Measurements from ENCODE around the gene FBXL16.

Gene FBXL16

DNA sequence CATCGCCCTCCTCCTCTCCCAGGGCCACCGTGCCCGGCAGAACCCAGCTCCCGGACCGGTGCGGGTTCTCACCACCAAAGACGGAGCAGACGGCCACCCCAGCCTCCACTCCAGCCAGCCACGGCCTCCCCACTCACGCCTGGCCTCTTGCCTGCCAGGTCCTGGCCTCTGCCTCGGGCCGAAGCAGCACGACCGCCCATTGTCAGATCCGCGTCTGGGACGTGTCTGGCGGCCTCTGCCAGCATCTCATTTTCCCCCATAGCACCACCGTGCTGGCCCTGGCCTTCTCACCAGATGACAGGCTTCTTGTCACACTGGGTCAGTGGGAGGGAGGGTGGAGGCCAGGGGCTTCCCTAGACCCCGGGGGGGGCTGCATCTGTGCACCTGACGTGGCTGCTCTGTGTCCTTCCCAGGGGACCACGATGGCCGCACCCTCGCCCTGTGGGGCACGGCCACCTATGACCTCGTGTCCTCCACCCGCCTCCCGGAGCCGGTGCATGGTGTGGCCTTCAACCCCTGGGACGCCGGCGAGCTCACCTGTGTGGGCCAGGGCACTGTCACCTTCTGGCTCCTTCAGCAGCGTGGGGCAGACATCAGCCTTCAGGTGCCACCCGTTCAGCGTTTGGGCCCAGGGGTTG, 44.3 kb downstream of the FBXL16 start:
- no peak overlapping the region for H2BK120ac ChIP-seq (ENCODE audit: insufficient read depth, low read length, poor library complexity)
- H3K4me3 ChIP-seq (ENCODE audit: low read depth, low read length), result no peak overlapping the region
- H3K9ac ChIP-seq (ENCODE audit: low read length), result no peak overlapping the region
- H3K79me1 ChIP-seq (ENCODE audit: low read length), result no peaks in the 10 kb centered on the region
- H2AFZ ChIP-seq (ENCODE audit: insufficient read depth, low read length, poor library complexity), result peak overlapping the region; percentile 27
- H3K14ac ChIP-seq (ENCODE audit: low read length), result peak overlapping the region; percentile 29
- H3K4ac ChIP-seq (ENCODE audit: low read depth, low read length), result no peak overlapping the region
- peak overlapping the region; percentile 70 for H2AK5ac ChIP-seq (ENCODE audit: low read length)
- H3K18ac ChIP-seq (ENCODE audit: low read length), result peak overlapping the region; percentile 9
- H3K4me1 ChIP-seq (ENCODE audit: control insufficient read depth in 1 of 2, insufficient read depth in 2 of 2, low read length in 2 of 2), result peaks cover 6 to 8% of the 10 kb centered on the region in 2 experiments
- H2BK5ac ChIP-seq (ENCODE audit: low read depth, low read length, poor library complexity), result peak overlapping the region; percentile 7
- H4K91ac ChIP-seq (ENCODE audit: low read depth, low read length), result peak overlapping the region; percentile 53
- H3K36me3 ChIP-seq (ENCODE audit: control insufficient read depth in 1 of 2, insufficient read depth in 2 of 2, low read length in 2 of 2), result peaks cover 20 to 39% of the 10 kb centered on the region in 2 experiments
- no peak overlapping the region for H4K12ac ChIP-seq (ENCODE audit: low read depth, low read length)
- no peak overlapping the region for H3K27ac ChIP-seq (ENCODE audit: low read depth, low read length)
- H3K27me3 ChIP-seq (ENCODE audit: insufficient read depth, low read length), result no peaks in the 10 kb centered on the region
- H2BK12ac ChIP-seq (ENCODE audit: low read length), result peak overlapping the region; percentile 8
- no peak overlapping the region for H3K23ac ChIP-seq (ENCODE audit: low read length)
- WGBS (ENCODE audit: extremely low coverage, insufficient coverage, insufficient read length), result no CpG with 5 or more reads among the region's 35 CpGs
- no peaks in the 10 kb centered on the region for H3K9me3 ChIP-seq (ENCODE audit: insufficient read depth, low read depth, low read length)
- H4K8ac ChIP-seq (ENCODE audit: low read depth, low read length), result peak overlapping the region; percentile 59
- H3K4me2 ChIP-seq (ENCODE audit: low read length), result no peak overlapping the region
- DNase-seq, result no peak
- H3K79me2 ChIP-seq (ENCODE audit: control insufficient read depth, insufficient read depth, low read length, poor library complexity), result no peaks in the 10 kb centered on the region

DNA sequence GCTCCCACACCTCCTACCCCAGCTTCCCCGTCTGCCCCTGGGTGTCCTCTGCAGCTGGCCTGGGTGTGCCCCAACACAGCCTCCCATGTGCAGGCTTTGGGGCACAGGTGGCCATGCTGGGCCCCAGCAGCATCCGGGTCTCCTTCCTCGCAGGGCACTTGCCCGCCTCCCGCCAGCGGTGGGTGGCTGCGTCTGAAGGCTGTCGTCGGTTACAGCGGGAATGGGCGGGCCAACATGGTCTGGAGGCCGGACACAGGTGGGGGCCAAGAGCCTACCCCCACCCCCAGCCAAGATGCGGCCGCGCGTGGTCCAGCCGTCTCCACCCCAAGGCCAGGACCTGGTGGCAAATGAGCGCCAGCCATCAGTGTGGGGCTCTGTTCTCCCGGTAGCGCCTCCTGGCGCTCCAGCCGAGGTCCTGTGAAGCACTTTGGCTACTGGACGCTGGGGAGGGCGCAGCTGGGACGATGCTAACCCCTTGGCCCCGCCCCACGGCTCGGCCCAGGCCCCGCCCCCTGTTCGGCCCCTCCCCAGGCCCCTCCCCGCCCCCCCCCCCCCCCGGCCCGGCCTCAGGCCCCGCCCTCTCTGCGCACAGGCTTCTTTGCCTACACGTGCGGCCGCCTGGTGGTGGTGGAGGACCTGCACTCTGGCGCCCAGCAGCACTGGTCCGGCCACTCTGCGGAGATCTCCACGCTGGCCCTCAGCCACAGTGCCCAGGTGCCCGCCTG, 45.0 kb downstream of the FBXL16 start:
- H2AK5ac ChIP-seq (ENCODE audit: low read length), result peak overlapping the region; percentile 70
- H3K79me1 ChIP-seq (ENCODE audit: low read length), result no peaks in the 10 kb centered on the region
- peaks cover 24 to 45% of the 10 kb centered on the region in 2 experiments for H3K36me3 ChIP-seq (ENCODE audit: control insufficient read depth in 1 of 2, insufficient read depth in 2 of 2, low read length in 2 of 2)
- H4K91ac ChIP-seq (ENCODE audit: low read depth, low read length), result peak overlapping the region; percentile 53
- DNase-seq, result peak; percentile 87 to 93
- H2BK120ac ChIP-seq (ENCODE audit: insufficient read depth, low read length, poor library complexity), result no peak overlapping the region
- H3K27me3 ChIP-seq (ENCODE audit: insufficient read depth, low read length), result no peaks in the 10 kb centered on the region
- no peak overlapping the region for H3K4me3 ChIP-seq (ENCODE audit: low read depth, low read length)
- H3K9me3 ChIP-seq (ENCODE audit: insufficient read depth, low read depth, low read length), result no peaks in the 10 kb centered on the region
- H2AFZ ChIP-seq (ENCODE audit: insufficient read depth, low read length, poor library complexity), result peak overlapping the region; percentile 27
- no peak overlapping the region for H4K12ac ChIP-seq (ENCODE audit: low read depth, low read length)
- no peak overlapping the region for H3K18ac ChIP-seq (ENCODE audit: low read length)
- H3K4ac ChIP-seq (ENCODE audit: low read depth, low read length), result no peak overlapping the region
- H3K9ac ChIP-seq (ENCODE audit: low read length), result no peak overlapping the region
- H3K27ac ChIP-seq (ENCODE audit: low read depth, low read length), result no peak overlapping the region
- H2BK5ac ChIP-seq (ENCODE audit: low read depth, low read length, poor library complexity), result peak overlapping the region; percentile 7
- H2BK12ac ChIP-seq (ENCODE audit: low read length), result no peak overlapping the region
- peaks cover 6 to 8% of the 10 kb centered on the region in 2 experiments for H3K4me1 ChIP-seq (ENCODE audit: control insufficient read depth in 1 of 2, insufficient read depth in 2 of 2, low read length in 2 of 2)
- no peak overlapping the region for H3K14ac ChIP-seq (ENCODE audit: low read length)
- WGBS (ENCODE audit: extremely low coverage, insufficient coverage, insufficient read length), result no CpG with 5 or more reads among the region's 43 CpGs
- H4K8ac ChIP-seq (ENCODE audit: low read depth, low read length), result peak overlapping the region; percentile 59
- no peak overlapping the region for H3K23ac ChIP-seq (ENCODE audit: low read length)
- no peaks in the 10 kb centered on the region for H3K79me2 ChIP-seq (ENCODE audit: control insufficient read depth, insufficient read depth, low read length, poor library complexity)
- no peak overlapping the region for H3K4me2 ChIP-seq (ENCODE audit: low read length)

DNA sequence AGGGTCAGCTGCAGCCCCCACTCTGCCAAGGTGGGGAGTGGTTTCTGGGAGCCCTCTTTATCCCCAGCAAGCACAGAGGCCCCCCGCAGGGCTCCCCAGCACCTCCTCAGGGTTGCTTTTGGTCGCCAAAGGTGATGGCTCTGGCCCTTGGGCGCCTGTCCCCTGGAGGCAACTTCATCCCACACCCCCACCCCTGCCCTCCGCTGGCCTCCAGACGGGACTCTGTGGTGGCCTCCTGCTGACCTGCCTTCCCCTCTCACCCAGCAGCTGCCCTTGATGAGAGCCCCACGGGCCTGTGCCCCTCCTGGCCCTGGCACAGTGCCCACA, 45.5 kb downstream of the FBXL16 start:
- no peak overlapping the region for H2BK120ac ChIP-seq (ENCODE audit: insufficient read depth, low read length, poor library complexity)
- no peaks in the 10 kb centered on the region for H3K79me1 ChIP-seq (ENCODE audit: low read length)
- H2AFZ ChIP-seq (ENCODE audit: insufficient read depth, low read length, poor library complexity), result no peak overlapping the region
- no peak overlapping the region for H2BK5ac ChIP-seq (ENCODE audit: low read depth, low read length, poor library complexity)
- no peak overlapping the region for H2BK12ac ChIP-seq (ENCODE audit: low read length)
- H3K4me3 ChIP-seq (ENCODE audit: low read depth, low read length), result no peak overlapping the region
- no peak overlapping the region for H4K12ac ChIP-seq (ENCODE audit: low read depth, low read length)
- H3K14ac ChIP-seq (ENCODE audit: low read length), result no peak overlapping the region
- no peaks in the 10 kb centered on the region for H3K9me3 ChIP-seq (ENCODE audit: insufficient read depth, low read depth, low read length)
- no peak overlapping the region for H4K8ac ChIP-seq (ENCODE audit: low read depth, low read length)
- H3K18ac ChIP-seq (ENCODE audit: low read length), result no peak overlapping the region
- H4K91ac ChIP-seq (ENCODE audit: low read depth, low read length), result no peak overlapping the region
- H3K36me3 ChIP-seq (ENCODE audit: control insufficient read depth in 1 of 2, insufficient read depth in 2 of 2, low read length in 2 of 2), result peaks cover 29 to 50% of the 10 kb centered on the region in 2 experiments
- H3K79me2 ChIP-seq (ENCODE audit: control insufficient read depth, insufficient read depth, low read length, poor library complexity), result no peaks in the 10 kb centered on the region
- no peak overlapping the region for H3K9ac ChIP-seq (ENCODE audit: low read length)
- peaks cover 6 to 8% of the 10 kb centered on the region in 2 experiments for H3K4me1 ChIP-seq (ENCODE audit: control insufficient read depth in 1 of 2, insufficient read depth in 2 of 2, low read length in 2 of 2)
- H2AK5ac ChIP-seq (ENCODE audit: low read length), result no peak overlapping the region
- no peak for DNase-seq
- WGBS (ENCODE audit: extremely low coverage, insufficient coverage, insufficient read length), result no CpG with 5 or more reads among the region's 6 CpGs
- no peaks in the 10 kb centered on the region for H3K27me3 ChIP-seq (ENCODE audit: insufficient read depth, low read length)
- no peak overlapping the region for H3K23ac ChIP-seq (ENCODE audit: low read length)
- H3K4ac ChIP-seq (ENCODE audit: low read depth, low read length), result no peak overlapping the region
- no peak overlapping the region for H3K27ac ChIP-seq (ENCODE audit: low read depth, low read length)
- no peak overlapping the region for H3K4me2 ChIP-seq (ENCODE audit: low read length)

DNA sequence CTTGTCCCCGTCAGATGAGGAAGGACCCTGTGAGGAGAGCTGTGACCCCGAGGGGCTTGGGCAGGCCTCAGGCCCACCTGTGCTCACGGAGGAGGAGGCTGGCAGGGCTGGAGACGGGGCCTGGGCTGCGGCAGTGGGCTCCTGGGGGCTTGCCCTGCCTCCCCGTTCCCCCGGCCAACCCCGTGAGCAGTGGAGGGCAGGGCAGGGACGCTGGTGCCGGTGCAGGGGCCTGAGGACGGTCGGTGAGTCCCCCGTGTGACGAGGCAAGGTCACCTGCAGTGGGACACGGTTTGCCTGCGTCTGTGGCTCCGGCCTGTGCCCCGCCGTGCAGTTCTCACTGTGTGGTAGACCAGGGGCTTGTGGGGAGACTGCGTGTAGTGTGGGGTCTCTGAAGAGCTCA, 46.0 kb downstream of the FBXL16 start:
- Histone ChIP-seq H4K8ac (ENCODE audit: low read depth, low read length) (no peak overlapping the region), H3K14ac (ENCODE audit: low read length) (no peak overlapping the region), H2BK5ac (ENCODE audit: low read depth, low read length, poor library complexity) (no peak overlapping the region), H3K9ac (ENCODE audit: low read length) (no peak overlapping the region), H2BK120ac (ENCODE audit: insufficient read depth, low read length, poor library complexity) (no peak overlapping the region), H2BK12ac (ENCODE audit: low read length) (no peak overlapping the region), H3K4me1 (ENCODE audit: control insufficient read depth in 1 of 2, insufficient read depth in 2 of 2, low read length in 2 of 2) (peaks cover 6 to 8% of the 10 kb centered on the region in 2 experiments), H3K4me2 (ENCODE audit: low read length) (no peak overlapping the region), H2AFZ (ENCODE audit: insufficient read depth, low read length, poor library complexity) (no peak overlapping the region), H3K18ac (ENCODE audit: low read length) (no peak overlapping the region), H3K4ac (ENCODE audit: low read depth, low read length) (no peak overlapping the region), H3K79me1 (ENCODE audit: low read length) (no peaks in the 10 kb centered on the region), H3K36me3 (ENCODE audit: control insufficient read depth in 1 of 2, insufficient read depth in 2 of 2, low read length in 2 of 2) (peaks cover 30 to 51% of the 10 kb centered on the region in 2 experiments), H3K79me2 (ENCODE audit: control insufficient read depth, insufficient read depth, low read length, poor library complexity) (no peaks in the 10 kb centered on the region), H3K27me3 (ENCODE audit: insufficient read depth, low read length) (no peaks in the 10 kb centered on the region), H3K27ac (ENCODE audit: low read depth, low read length) (no peak overlapping the region), H3K23ac (ENCODE audit: low read length) (no peak overlapping the region), H3K9me3 (ENCODE audit: insufficient read depth, low read depth, low read length) (no peaks in the 10 kb centered on the region), H4K12ac (ENCODE audit: low read depth, low read length) (no peak overlapping the region), H4K91ac (ENCODE audit: low read depth, low read length) (no peak overlapping the region), H3K4me3 (ENCODE audit: low read depth, low read length) (no peak overlapping the region), H2AK5ac (ENCODE audit: low read length) (no peak overlapping the region)
- WGBS (ENCODE audit: extremely low coverage, insufficient coverage, insufficient read length), result no CpG with 5 or more reads among the region's 20 CpGs
- no peak for DNase-seq
